Activated CD4-positive, CD25-positive, alpha-beta regulatory T cell (primary cell): ENCODE measurements around the gene COL4A1.
"Not testable (repeated sequence)": the region's sequence is repeated elsewhere in the genome, so short reads cannot be mapped to it uniquely, and the experiment has no call there.

Experiments
- DNase-seq, 4 experiments: peaks; one replicate each; lab custom pipeline; 2025; lab: John Stamatoyannopoulos, UW

The COL4A1 gene

GRCh38 chr13:110114316-110114715, 192.6 kb downstream of the COL4A1 start:
- no peak for DNase-seq

- no peak for DNase-seq
Measured at GRCh38 chr13:110113284-110113764, 193.6 kb downstream of the COL4A1 start.

GRCh38 chr13:110112379-110112778, 194.6 kb downstream of the COL4A1 start:
- DNase-seq: not testable (repeated sequence)

DNA sequence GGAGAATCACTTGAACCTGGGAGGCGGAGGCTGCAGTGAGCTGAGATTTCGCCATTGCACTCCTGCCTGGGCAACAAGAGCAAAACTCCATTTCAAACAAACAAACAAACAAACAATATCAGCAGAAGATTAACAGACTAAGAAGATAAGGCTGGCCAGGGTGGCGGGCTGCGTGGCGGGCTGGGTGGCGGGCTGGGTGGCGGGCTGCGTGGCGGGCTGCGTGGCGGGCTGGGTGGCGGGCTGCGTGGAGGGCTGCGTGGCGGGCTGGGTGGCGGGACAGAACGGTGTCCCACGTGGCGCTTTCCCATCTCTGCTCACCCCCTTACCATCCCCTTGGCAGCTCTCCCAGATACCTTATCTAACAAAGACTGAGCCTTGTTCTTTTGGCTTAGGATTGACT, 196.2 kb downstream of the COL4A1 start:
- no peak for DNase-seq

DNA sequence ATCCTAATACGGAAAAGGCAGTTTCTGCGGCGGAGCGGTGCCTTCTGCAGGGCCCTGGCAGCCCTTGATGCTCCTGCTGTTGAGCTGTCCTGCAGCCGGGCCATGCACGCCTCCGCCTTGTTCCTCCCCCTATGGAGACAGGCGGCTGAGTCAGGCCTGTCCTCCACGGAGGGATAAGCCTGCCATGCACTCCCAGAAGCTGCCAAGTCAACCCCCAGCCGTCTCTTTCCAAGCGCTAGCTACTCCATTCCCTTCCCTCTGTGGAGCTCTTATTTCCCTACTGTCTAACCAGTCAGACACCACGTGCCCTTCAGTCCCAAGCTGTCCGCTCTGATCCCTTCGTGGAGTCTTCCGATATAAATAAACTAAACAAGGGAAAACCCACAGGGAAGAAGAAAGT, 197.0 kb downstream of the COL4A1 start:
- no peak for DNase-seq

GRCh38 chr13:110109140-110109783, 197.7 kb downstream of the COL4A1 start:
- DNase-seq: no peak

- no peak for DNase-seq
Measured at GRCh38 chr13:110108348-110109139, 198.4 kb downstream of the COL4A1 start.

DNA sequence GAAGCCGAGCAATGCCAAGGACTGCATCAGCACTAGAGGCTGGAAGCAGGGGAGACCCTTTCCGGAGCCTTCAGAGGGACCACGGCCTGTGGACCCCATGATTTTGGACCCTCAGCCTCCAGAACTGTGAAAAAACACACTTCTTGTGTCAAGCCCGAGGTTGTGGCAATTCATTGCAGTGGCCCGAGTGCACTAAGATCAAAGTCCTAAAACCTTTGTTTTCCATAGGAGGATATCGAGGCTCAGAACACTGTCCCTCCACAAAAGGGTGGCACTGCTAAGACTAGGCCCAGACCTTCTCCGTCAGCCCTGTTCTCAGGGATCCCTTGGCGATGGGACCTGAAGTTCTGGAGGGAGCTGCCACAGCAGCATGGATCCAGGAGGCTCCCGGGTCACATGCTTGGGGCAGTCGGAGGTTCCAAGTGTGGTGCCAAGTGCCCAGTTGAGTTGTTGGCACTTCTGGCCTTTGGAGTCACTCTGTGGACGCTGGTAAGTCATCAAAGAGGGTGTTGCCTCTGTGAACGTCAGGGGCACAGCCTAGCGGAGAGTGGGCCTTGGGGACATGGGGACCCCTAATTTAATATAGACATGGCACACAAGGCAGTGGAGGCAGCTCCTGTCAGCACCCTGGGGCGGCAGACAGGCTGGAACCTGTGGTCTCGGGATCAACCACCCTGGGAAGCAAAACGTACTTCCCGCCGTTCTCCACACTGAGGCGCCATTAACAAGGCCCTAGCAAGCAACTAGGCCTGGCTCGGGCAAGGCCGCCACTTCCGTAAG, 199.2 kb downstream of the COL4A1 start:
- no peak for DNase-seq

GRCh38 chr13:110106726-110107125, 200.2 kb downstream of the COL4A1 start:
- no peak for DNase-seq

DNA sequence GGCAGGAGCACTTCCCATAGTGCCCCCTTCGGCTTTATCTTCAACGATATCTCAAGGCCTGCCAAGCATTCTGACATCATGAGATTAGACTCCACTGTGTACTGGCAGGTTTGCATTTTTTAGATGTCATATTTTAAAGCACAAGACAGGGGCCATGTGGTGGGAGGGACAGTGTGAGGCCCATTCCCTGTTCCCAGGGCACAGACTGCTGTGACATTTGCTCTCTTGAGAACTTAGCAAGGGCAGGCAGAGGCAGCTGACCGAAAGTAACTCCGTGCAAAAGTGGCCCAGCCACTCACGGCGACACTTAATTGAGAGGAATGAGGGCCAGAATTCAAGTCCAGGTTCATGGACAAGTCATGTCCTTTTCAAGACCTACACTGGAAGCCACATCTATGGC, 201.8 kb downstream of the COL4A1 start:
- DNase-seq: no peak

GRCh38 chr13:110103534-110103933, 203.4 kb downstream of the COL4A1 start:
- no peak for DNase-seq

DNA sequence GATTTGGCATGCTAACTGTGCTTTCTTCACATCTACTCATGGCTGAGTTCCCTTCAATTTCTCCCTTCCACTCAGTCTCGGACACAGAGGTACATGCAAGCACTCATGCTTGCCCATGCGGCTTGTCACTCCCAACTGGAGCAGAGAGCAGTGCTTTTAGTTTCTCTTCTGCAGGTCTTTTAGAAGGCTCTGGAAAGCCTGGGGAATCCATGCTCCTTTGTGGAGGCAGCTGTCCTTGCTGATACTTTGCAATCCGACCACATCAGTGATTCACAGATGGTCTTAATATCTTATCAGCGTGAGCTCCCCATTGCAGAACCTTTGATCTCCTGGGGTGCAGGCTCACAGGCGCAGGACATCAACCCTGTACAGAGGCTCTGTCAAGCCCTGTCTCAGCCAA, 203.9 kb downstream of the COL4A1 start:
- DNase-seq: no peak

DNA sequence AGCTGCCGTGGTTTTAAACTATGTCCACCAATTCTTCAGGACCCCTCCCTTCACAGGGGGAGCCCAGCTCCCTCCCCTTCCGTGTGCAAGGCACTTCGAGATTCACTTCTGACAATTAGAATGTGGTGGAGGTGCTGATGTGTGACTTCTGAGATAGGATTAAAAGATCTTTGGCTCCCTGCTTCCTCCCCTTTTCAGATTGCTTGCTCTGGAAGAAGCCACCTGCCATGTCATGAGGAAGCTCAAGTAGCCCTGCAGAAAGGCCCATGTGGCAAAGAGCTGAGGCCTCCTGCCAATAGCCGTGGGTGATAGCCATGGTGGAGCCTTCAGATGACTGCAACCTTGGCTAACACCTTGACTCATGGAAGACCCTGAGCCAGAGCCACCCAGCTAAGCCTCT, 204.9 kb downstream of the COL4A1 start:
- DNase-seq: no peak

DNA sequence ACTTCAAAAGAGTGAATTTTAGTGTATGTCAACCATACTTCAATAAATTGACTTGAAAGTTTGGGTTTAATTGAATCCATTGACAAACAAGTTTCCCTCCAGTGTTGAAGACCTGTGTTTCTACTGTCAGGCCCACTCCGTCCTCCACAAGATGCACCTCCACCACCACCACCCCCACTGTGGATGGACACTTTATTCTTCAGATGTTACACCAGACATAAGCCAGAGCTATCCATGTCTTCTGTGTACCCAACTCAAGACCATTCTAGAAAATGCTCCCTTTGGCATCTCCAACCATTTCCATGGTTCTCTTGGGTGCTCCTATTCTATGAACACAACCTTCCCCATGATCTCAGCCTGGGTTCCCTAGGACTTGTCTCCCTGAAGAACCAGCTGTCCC, 207.0 kb downstream of the COL4A1 start:
- DNase-seq: no peak
